SH-SY5Y (cell line): ENCODE results near the gene VMP1.

Source experiments
- GATA2 ChIP-seq: IDR thresholded peaks from 2 replicates; pipeline ENCODE4 v1.6.1; 2011; ENCODE audit warnings: mild to moderate bottlenecking, low read depth, low read length
- GATA3 ChIP-seq: IDR thresholded peaks from 2 replicates; pipeline ENCODE4 v1.6.1; 2011; ENCODE audit warnings: low read depth, mild to moderate bottlenecking, low read length, moderate library complexity

DNA sequence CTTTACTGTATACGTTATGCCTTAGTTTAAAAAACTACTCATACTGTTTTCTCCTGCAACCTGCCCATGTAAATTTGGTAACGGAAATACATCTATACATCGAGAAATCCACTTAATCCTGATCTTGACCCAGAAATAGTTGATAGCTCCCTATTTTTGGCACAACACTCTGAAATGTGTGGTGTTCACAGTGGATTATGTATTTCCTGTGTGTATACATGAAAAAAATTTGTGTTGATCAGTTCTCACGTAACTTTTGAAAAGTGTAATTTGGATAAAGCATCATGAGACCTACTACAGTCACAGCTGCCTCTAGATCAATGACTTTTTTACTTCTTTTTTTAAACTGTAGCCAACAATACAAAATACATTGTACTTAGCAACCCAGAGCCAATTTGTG, 90.7 kb downstream of the VMP1 start:
- TF ChIP-seq GATA2 (no peak), GATA3 (no peak)
